SJCRH30 (cell line): Measurements from ENCODE around the gene CCNJL. TPM values are rescaled to one million over a fixed set of nuclear protein-coding genes. Genes with fewer than 3 reads are reported as not detected.
"Not testable (repeated sequence)": the region's sequence is repeated elsewhere in the genome, so short reads cannot be mapped to it uniquely, and the experiment has no call there.

ENCODE experiments used
- DNase-seq, 2 experiments: peaks; one replicate each; pipeline ENCODE4 v3.0.0-alpha.2; 2015 to 2020
- H3K27ac ChIP-seq: fragments of 250-450 bp; sonication (Bioruptor Pico); 2 replicates; pipeline ENCODE4 v1.5.1; 2020; ENCODE audit warnings: mild to moderate bottlenecking, moderate library complexity
- H3K27me3 ChIP-seq: fragments of 250-450 bp; sonication (Bioruptor Pico); 2 replicates; pipeline ENCODE4 v1.5.1; 2020; ENCODE audit warnings: mild to moderate bottlenecking, moderate library complexity
- H3K36me3 ChIP-seq: fragments of 250-450 bp; sonication (Bioruptor Pico); 2 replicates; pipeline ENCODE4 v1.5.1; 2020; ENCODE audit warnings: mild to moderate bottlenecking, moderate library complexity
- H3K4me1 ChIP-seq: fragments of 250-450 bp; sonication (Bioruptor Pico); 2 replicates; pipeline ENCODE4 v1.5.1; 2020; ENCODE audit warnings: mild to moderate bottlenecking, moderate library complexity
- H3K4me3 ChIP-seq: fragments of 250-450 bp; sonication (Bioruptor Pico); 2 replicates; pipeline ENCODE4 v1.5.1; 2020; ENCODE audit warnings: mild to moderate bottlenecking, moderate library complexity
- H3K9me3 ChIP-seq: fragments of 250-450 bp; sonication (Bioruptor Pico); replicated peaks from 2 replicates; pipeline ENCODE4 v1.5.1; 2020; ENCODE audit warnings: mild to moderate bottlenecking, moderate library complexity
- total RNA-seq: library from RNA; depleted of rRNA; stranded (reverse); fragments of >200 nt; shearing (Covaris generic); gene quantifications from 2 replicates; pipeline ENCODE4 v1.2.3, GENCODE V29; 2014

The CCNJL gene
- total RNA-seq, 1 experiment from 2014 or later = 6.5 TPM

GRCh38 chr5:160347448-160347847 lies 35.1 kb upstream of the CCNJL start:
- Histone ChIP-seq H3K27me3 (no peaks in the 10 kb centered on the region), H3K36me3 (peaks cover 32% of the 10 kb centered on the region), H3K4me3 (no peak overlapping the region), H3K9me3 (no peaks in the 10 kb centered on the region), H3K4me1 (no peaks in the 10 kb centered on the region), H3K27ac (no peak overlapping the region)
- no peak for DNase-seq

DNA sequence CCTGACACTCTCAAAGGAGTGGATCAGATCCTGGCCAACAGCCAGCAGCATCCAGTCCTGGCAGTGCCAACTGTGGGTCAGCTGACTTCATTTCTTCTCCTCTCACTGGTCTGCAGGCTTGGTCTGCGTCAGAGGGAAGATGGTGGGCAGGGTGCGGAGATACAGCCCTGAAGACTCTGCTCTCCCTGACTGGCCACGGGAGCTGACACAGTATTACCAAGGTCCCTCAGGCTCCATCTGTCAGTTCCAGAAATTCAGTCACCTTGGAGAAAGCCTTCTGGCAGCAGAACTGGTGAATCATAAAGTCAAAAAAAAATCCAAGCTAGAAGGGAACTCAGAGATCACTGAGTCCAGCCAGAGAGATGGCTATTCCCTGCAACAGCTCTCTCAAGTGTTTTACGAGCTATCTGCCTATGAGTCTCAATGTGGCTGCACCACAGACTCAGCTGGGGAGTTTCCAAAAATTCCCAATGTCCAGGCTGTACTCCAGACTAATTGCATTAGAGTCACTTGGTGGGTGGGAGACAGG lies 30.1 kb upstream of the CCNJL start:
- H3K4me1 ChIP-seq = no peaks in the 10 kb centered on the region
- H3K9me3 ChIP-seq = no peaks in the 10 kb centered on the region
- H3K4me3 ChIP-seq = no peak overlapping the region
- no peaks in the 10 kb centered on the region for H3K36me3 ChIP-seq
- H3K27me3 ChIP-seq = no peaks in the 10 kb centered on the region
- no peak for DNase-seq
- no peak overlapping the region for H3K27ac ChIP-seq

DNA sequence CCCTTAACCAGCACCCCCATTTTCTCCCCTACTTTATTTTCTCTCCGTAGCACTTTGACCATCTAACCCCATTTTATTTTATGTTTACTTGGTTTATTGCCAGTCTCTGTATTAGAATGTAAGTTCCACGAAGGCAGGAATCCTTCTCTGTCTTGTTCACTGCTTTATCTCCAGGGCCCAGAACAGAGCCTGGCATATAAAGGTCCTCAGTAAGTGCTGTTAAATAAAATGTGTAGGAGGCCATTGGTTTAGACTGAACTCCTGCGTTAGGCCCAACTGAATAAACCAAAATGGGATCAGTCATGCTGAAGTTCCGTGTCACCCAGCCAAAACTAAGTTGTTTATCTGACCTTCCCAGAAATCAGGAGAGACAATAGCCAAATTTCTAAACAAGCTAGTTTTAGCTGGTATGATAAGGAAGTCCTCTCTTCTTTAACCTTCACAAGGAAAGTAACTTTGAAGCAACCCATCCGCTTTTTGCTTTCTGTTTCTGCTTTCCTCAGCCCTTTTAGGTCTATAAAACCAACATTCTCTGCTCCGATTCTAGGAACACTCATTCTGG lies 29.0 kb upstream of the CCNJL start:
- Histone ChIP-seq H3K4me1 (no peaks in the 10 kb centered on the region), H3K27ac (no peak overlapping the region), H3K9me3 (no peaks in the 10 kb centered on the region), H3K36me3 (no peaks in the 10 kb centered on the region), H3K4me3 (no peak overlapping the region), H3K27me3 (no peaks in the 10 kb centered on the region)
- DNase-seq = no peak

DNA sequence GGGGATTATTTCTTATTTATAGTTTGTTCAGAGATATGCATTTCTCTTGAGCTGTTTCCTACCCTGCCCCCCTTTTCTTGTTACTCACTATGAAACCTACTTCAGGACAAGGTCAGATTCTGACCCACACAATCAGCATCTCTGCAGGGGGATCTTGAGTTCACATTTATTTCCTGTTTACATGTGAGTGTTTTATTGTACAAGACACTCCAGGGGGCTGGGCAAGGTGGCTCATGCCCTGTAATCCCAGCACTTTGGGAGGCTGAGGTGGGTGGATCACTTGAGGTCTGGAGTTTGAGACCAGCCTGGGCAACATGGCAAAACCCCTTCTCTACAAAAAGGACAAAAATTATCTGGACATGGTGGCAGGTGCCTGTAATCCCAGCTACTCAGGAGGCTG lies 28.1 kb upstream of the CCNJL start:
- H3K27ac ChIP-seq, DNase-seq, H3K36me3 ChIP-seq, H3K4me3 ChIP-seq, H3K4me1 ChIP-seq, H3K9me3 ChIP-seq, H3K27me3 ChIP-seq: not testable (repeated sequence)

- H3K36me3 ChIP-seq = no peaks in the 10 kb centered on the region
- H3K9me3 ChIP-seq = no peaks in the 10 kb centered on the region
- H3K4me1 ChIP-seq = no peaks in the 10 kb centered on the region
- no peak overlapping the region for H3K27ac ChIP-seq
- DNase-seq = no peak
- no peaks in the 10 kb centered on the region for H3K27me3 ChIP-seq
- H3K4me3 ChIP-seq = no peak overlapping the region
These were observed 27.2 kb upstream of the CCNJL start for GRCh38 chr5:160339406-160340130.

- not testable (repeated sequence) for DNase-seq, H3K4me3 ChIP-seq, H3K36me3 ChIP-seq, H3K9me3 ChIP-seq, H3K27me3 ChIP-seq, H3K27ac ChIP-seq, H3K4me1 ChIP-seq
These were observed 22.4 kb upstream of the CCNJL start for GRCh38 chr5:160334716-160335115.

- no peak overlapping the region for H3K4me3 ChIP-seq
- H3K27me3 ChIP-seq = no peaks in the 10 kb centered on the region
- no peak for DNase-seq
These were observed 21.4 kb upstream of the CCNJL start for GRCh38 chr5:160333721-160334120.

DNA sequence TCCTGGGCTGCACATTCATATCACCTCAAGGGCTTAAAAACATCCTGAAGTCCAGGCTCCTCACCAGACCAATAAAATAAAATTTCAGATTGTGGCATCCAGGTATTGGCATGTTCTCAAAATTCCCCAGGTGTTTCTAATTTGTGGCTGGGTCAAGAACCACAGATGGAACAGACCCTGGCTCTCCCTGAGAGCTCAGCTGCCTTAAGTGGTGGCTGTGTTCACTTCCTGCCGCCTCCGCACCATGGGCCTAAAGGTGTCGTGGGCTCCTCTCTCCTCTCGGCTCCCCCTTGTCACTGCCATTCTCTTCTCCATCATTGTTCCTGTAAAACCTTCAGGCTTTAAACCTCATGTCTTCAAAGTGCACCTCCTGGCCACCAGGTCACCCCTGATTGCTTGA lies 17.8 kb upstream of the CCNJL start:
- no peaks in the 10 kb centered on the region for H3K4me1 ChIP-seq
- no peak for DNase-seq
- no peak overlapping the region for H3K4me3 ChIP-seq
- H3K27me3 ChIP-seq = no peaks in the 10 kb centered on the region
- no peaks in the 10 kb centered on the region for H3K36me3 ChIP-seq
- no peaks in the 10 kb centered on the region for H3K9me3 ChIP-seq
- H3K27ac ChIP-seq = no peak overlapping the region

More at GRCh38 chr5:160333721-160334120, 21.4 kb upstream of the CCNJL start:
- Histone ChIP-seq H3K27ac (no peak overlapping the region), H3K9me3 (no peaks in the 10 kb centered on the region), H3K4me1 (no peaks in the 10 kb centered on the region), H3K36me3 (no peaks in the 10 kb centered on the region)

DNA sequence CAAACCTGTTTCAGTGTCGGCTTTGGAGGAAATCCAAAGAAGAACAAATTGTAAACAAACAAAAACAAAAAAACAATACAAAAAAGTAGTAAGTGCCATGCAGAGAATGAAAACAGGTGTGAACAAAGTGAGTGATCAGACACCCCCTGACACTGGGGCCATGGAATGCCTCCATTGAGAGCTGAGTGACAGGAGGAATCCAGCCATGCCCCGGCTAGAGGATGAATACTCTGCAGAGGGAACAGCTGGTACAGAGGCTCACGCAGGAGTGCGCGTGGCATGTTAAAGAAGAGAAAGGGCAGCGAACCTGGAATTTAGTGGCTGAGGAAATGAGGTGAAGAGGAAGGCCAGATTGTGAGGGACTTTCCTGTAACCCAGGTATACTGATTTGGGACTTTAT lies 15.5 kb upstream of the CCNJL start:
- peak in 1 of 2 experiments; percentile 20 for DNase-seq
- no peak overlapping the region for H3K4me3 ChIP-seq
- no peaks in the 10 kb centered on the region for H3K27me3 ChIP-seq

GRCh38 chr5:160326981-160327380 lies 14.6 kb upstream of the CCNJL start:
- DNase-seq = no peak
- H3K27me3 ChIP-seq = no peaks in the 10 kb centered on the region
- H3K4me1 ChIP-seq = no peaks in the 10 kb centered on the region
- H3K4me3 ChIP-seq = no peak overlapping the region
- no peaks in the 10 kb centered on the region for H3K9me3 ChIP-seq
- no peak overlapping the region for H3K27ac ChIP-seq
- H3K36me3 ChIP-seq = no peaks in the 10 kb centered on the region

More for the DNA sequence above, 15.5 kb upstream of the CCNJL start:
- Histone ChIP-seq H3K4me1 (no peaks in the 10 kb centered on the region), H3K9me3 (no peaks in the 10 kb centered on the region), H3K36me3 (no peaks in the 10 kb centered on the region), H3K27ac (no peak overlapping the region)

DNA sequence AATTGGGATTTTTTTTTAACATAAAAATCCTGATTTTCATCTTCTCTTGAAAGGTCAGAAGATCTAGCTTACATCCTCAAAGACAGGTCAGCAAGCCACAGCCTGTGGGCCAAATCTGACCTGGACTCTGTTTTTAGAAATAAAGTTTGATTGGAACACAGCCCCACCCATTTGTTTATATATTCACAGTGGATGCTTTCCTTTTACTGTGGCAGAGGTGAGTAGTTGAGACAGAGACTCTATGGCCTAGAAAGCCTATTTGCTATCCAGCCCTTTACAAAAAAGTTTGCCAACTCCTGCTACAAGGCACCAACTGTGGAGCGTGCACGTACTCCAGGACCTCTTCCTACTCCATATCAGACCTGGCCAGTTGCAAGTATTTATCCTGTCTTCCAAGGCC lies 13.4 kb upstream of the CCNJL start:
- no peaks in the 10 kb centered on the region for H3K27me3 ChIP-seq
- no peak for DNase-seq
- no peaks in the 10 kb centered on the region for H3K9me3 ChIP-seq
- no peak overlapping the region for H3K4me3 ChIP-seq
- H3K36me3 ChIP-seq = no peaks in the 10 kb centered on the region
- H3K4me1 ChIP-seq = no peaks in the 10 kb centered on the region
- H3K27ac ChIP-seq = no peak overlapping the region

DNA sequence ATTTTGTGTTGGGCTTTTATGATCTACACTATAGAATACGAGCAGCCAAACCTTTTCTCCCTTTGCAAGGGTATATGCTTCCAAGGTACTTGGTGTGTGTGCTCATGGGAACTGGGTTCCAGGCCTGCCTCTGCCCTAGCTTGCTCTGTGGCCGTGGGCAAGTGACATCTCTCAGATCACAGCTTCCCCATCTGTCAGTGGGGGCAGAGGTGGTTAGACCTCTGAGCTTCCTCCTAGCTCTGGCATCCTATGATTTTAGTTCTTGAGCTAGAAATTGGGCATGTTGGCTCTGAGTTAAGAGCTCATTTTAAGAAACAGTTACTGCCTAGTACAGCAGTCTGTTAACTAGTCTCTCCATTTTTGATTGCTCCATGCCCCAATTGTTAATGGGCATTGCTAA lies 12.5 kb upstream of the CCNJL start:
- Histone ChIP-seq H3K9me3 (no peaks in the 10 kb centered on the region), H3K27ac (no peak overlapping the region), H3K36me3 (no peaks in the 10 kb centered on the region), H3K27me3 (no peaks in the 10 kb centered on the region), H3K4me1 (no peaks in the 10 kb centered on the region), H3K4me3 (no peak overlapping the region)
- DNase-seq = no peak

DNA sequence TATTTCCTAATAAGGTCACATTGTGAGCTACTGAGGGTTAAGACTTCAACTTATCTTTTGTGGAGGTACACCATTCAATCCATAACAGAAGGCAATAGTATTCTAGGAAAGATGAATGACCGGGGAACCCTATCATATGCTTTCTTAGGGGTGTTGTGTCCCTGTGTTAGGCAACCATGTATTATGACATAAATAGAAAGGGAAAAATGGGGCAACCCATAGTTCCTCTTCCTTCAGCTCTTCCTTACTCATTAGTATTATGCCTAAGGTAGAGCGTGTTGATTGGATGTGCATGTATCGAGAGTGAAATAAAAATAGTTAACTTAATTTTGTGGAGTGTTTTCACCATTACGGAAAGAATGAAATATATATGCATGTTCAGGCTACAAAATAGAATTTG lies 6.0 kb upstream of the CCNJL start:
- Histone ChIP-seq H3K36me3 (no peaks in the 10 kb centered on the region), H3K4me3 (no peak overlapping the region), H3K27ac (no peak overlapping the region), H3K27me3 (no peaks in the 10 kb centered on the region), H3K9me3 (no peaks in the 10 kb centered on the region), H3K4me1 (peaks cover 10% of the 10 kb centered on the region)
- DNase-seq = no peak

- Histone ChIP-seq H3K36me3 (no peaks in the 10 kb centered on the region), H3K9me3 (no peaks in the 10 kb centered on the region), H3K4me1 (peaks cover 10% of the 10 kb centered on the region), H3K27me3 (no peaks in the 10 kb centered on the region), H3K27ac (no peak overlapping the region), H3K4me3 (no peak overlapping the region)
- no peak for DNase-seq
These were observed 5.1 kb upstream of the CCNJL start for GRCh38 chr5:160317434-160317833.

- Histone ChIP-seq H3K4me3 (no peak overlapping the region), H3K27me3 (no peaks in the 10 kb centered on the region), H3K27ac (no peak overlapping the region), H3K9me3 (no peaks in the 10 kb centered on the region), H3K4me1 (peaks cover 13% of the 10 kb centered on the region), H3K36me3 (no peaks in the 10 kb centered on the region)
- peak; percentile 17 to 35 for DNase-seq
These were observed 3.6 kb upstream of the CCNJL start for GRCh38 chr5:160315968-160316367.
